Activated T-cell treated with anti-CD3 and anti-CD28 coated beads, Interleukin-2, amount 50 U/mL, for 4 hours (primary cell): ENCODE data around the gene GALNT17. TPM values are rescaled to one million over a fixed set of nuclear protein-coding genes. Genes with fewer than 3 reads are reported as not detected.

ENCODE experiments used
- ATAC-seq, 2 donors: fragments of 200-7000 bp; cut with Tn5 transposase; one replicate each; pipeline ENCODE4 v1.10.0; 2021
- DNase-seq: peaks from one replicate; pipeline ENCODE4 v3.0.0-alpha.2; 2020
- H3K27me3 Mint-ChIP-seq: one replicate; pipeline ENCODE4 v1.8.0; 2021; ENCODE audit warnings: low read depth, mixed read lengths
- H3K36me3 Mint-ChIP-seq: one replicate; pipeline ENCODE4 v1.8.0; 2022; ENCODE audit warnings: mixed read lengths; ENCODE audit not compliant: insufficient read depth
- H3K4me1 Mint-ChIP-seq: one replicate; pipeline ENCODE4 v1.8.0; 2021; ENCODE audit warnings: low read depth, mixed read lengths
- H3K4me3 Mint-ChIP-seq: one replicate; pipeline ENCODE4 v1.8.0; 2021; ENCODE audit warnings: mild to moderate bottlenecking, moderate library complexity, mixed read lengths
- H3K9me3 Mint-ChIP-seq: one replicate; pipeline ENCODE4 v1.8.0; 2021; ENCODE audit warnings: mixed read lengths
- total RNA-seq, 3 donors: library from RNA; stranded (reverse); gene quantifications; one replicate each; pipeline ENCODE4 v1.2.1, GENCODE V29; 2021

GALNT17 gene
- total RNA-seq, 3 donors from 2014 or later = 0.30 TPM; not detected in 2

DNA sequence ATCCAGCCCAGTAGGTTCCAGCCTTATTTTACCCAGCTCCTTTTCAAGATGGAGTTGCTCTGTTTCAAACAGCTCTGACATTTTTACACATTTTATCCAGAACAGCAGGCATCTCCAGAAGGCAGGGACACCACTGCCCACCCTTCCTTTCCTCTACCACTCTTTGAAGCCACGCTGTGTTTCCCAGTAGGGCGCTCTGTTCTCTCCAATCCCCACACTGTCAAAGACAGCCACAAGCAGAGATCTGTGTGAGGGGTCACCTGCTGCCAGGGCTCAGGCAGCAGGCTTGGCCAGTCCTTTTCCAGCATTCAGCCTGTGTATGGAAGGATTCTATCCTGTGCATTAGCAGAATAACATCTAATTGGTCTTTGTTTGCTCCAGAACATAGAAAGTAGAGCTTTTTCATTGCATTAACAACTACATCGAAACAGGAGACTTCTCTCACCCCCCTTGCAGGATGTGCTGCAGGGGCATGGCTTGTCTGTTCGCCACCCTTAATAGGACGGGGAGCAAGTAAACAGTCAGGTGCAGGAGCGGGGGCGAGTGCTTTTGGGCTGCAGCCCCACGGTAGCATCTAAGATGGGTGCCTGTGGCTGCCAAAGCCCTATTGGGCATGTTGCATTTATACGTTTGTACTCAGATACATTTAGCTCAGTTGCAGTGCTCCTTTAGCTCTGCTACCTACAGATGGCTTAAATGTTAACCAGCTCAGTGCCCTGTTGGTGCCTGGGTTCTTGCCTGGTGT, 326.1 kb downstream of the GALNT17 start:
- ATAC-seq (no peak), DNase-seq (no peak)
- peaks cover 29% of the 10 kb centered on the region for H3K9me3 Mint-ChIP-seq
- no peak overlapping the region for H3K4me3 Mint-ChIP-seq
- H3K27me3 Mint-ChIP-seq = no peaks in the 10 kb centered on the region
- H3K4me1 Mint-ChIP-seq = no peaks in the 10 kb centered on the region
- no peaks in the 10 kb centered on the region for H3K36me3 Mint-ChIP-seq

DNA sequence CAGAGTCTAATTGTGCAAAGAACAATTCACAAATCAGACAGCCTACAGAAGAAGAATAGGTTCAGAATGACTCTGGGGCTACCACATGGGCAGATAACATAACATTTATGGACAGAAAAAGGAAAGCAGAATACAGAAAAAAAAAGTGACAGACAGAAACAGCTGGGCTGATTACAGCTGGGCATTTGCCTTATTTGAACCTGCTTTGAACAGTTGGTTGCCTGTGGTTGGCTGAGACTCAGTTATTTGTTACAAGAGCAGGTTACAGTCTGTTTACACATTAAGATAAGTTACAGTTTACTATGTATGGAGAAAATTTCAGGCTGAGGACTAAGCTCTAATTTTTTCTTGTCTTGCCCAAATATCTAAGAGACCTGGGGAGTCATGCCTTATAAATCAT, 327.2 kb downstream of the GALNT17 start:
- peaks cover 25% of the 10 kb centered on the region for H3K9me3 Mint-ChIP-seq
- DNase-seq = no peak
- no peak overlapping the region for H3K4me3 Mint-ChIP-seq
- no peak for ATAC-seq
- no peaks in the 10 kb centered on the region for H3K27me3 Mint-ChIP-seq
- no peaks in the 10 kb centered on the region for H3K4me1 Mint-ChIP-seq
- H3K36me3 Mint-ChIP-seq = no peaks in the 10 kb centered on the region

DNA sequence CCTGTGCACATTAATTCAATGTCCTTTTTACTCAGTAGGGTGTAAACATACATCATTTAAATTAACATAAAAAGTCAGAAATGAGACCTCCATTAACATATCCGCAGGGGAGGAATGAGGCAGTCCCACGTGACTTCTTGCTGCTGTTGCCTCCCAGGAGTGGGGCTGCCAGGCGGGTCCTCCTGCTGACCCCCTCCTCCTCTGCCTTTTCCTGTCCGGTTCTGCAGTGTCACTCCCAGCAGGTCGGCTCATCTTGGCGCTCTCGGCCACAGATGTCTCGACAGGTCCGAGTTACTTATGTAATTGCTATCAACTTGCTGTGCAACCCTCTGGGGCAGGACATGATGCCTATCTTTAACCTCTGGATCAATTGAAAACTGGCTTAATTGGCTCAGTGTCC, 329.6 kb downstream of the GALNT17 start:
- Mint-ChIP-seq H3K36me3 (no peaks in the 10 kb centered on the region), H3K27me3 (no peaks in the 10 kb centered on the region), H3K4me3 (no peak overlapping the region), H3K4me1 (no peaks in the 10 kb centered on the region), H3K9me3 (peaks cover 24% of the 10 kb centered on the region)
- DNase-seq (no peak), ATAC-seq (no peak)

DNA sequence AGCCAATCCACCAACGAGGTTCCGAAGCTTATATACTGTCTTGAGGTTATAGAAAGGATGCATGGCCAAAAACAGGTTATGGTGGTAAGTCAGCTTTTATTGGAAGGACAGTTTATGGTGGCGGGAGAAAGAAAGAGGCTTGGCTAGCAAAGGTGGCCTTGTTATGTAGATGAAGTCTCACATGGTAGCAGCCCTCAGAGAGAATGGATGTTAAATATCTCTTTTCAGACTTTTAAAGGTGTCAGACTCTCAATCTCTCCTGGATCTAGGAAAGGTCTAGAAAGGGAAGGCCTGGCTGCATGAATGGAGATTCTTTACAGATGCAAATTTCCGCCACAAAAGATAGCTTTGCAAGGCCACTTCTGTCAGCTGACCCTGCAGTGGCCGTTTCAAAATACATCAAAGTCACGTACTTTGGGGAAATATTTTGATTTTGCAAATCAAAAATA, 333.8 kb downstream of the GALNT17 start:
- no peaks in the 10 kb centered on the region for H3K36me3 Mint-ChIP-seq
- DNase-seq = no peak
- H3K4me1 Mint-ChIP-seq = no peaks in the 10 kb centered on the region
- no peaks in the 10 kb centered on the region for H3K27me3 Mint-ChIP-seq
- ATAC-seq = no peak
- no peak overlapping the region for H3K4me3 Mint-ChIP-seq
- H3K9me3 Mint-ChIP-seq = peaks cover 24% of the 10 kb centered on the region

DNA sequence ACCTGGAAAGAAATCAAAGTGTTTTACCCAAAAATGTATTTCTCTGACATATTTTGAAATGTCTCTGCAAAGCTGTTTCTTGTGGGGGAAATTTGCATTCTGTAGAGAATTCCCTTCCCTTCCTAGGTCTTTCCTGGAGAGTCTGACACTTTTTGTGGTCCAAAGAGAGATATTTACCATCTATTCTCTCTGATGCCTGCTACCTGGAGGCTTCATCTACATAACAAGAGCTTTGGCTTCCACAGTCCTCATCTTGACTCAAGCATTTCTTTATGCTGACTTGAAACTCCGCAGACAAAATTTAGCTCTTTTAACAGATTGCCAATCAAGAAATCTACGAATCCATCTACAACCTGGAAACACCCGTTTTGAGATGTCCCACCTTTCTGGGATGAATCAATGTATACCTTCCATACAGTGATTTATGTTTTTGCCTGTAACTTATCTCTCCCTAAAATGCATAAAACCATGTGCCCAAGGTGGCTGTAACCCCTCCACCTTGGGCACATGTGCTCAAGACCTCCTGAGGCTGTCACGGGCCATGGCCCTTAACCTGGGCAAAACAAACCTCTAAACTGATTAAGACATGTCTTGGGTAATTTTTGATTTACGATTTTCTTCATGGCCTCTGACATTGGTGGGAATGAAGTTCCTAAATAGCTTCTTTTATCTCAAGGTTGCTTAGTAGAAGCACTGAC, 334.7 kb downstream of the GALNT17 start:
- H3K4me3 Mint-ChIP-seq = no peak overlapping the region
- H3K27me3 Mint-ChIP-seq = no peaks in the 10 kb centered on the region
- no peaks in the 10 kb centered on the region for H3K36me3 Mint-ChIP-seq
- DNase-seq (no peak), ATAC-seq (no peak)
- H3K9me3 Mint-ChIP-seq = peaks cover 20% of the 10 kb centered on the region
- no peaks in the 10 kb centered on the region for H3K4me1 Mint-ChIP-seq

DNA sequence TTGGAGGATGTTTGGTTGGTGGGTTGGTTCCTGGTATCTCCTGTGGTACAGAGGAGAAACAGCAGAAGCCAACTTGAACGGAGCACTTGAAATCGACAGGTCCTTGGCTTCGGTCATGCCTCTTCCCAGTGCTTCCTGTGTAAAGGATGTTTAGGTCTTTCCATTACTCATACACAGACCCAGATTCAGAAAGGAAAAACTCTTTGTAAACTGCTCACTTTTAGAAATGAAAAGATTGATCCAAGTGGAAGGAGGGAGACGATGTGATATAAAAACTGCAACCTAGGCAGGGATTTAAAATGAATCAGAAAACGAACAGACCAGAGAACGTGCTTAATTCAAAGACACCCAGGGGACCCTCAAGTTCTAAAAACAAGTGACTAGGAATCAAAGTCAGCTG, 338.4 kb downstream of the GALNT17 start:
- DNase-seq = no peak
- no peaks in the 10 kb centered on the region for H3K36me3 Mint-ChIP-seq
- no peaks in the 10 kb centered on the region for H3K27me3 Mint-ChIP-seq
- peaks cover 19% of the 10 kb centered on the region for H3K9me3 Mint-ChIP-seq
- no peaks in the 10 kb centered on the region for H3K4me1 Mint-ChIP-seq
- no peak for ATAC-seq
- no peak overlapping the region for H3K4me3 Mint-ChIP-seq

DNA sequence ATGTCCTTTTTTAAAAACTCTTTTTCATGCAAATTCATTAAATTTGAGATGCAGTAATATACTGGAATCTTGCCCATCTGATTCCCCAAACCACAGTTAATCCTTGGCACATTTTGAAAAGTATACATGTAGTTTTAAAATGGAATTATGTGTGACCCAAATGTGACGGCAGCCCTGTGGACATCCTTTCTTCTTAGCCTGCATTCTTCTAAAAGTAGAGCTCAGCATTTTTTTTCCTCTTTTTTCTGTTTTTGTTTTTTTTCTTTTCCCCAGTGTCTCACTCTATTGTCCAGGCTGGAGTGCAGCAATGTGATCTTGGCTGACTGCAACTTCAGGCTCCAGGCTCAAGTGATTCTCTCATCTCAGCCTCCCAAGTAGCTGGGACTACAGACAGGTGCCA, 338.9 kb downstream of the GALNT17 start:
- Mint-ChIP-seq H3K9me3 (peaks cover 16% of the 10 kb centered on the region), H3K4me3 (no peak overlapping the region), H3K36me3 (no peaks in the 10 kb centered on the region)

DNA sequence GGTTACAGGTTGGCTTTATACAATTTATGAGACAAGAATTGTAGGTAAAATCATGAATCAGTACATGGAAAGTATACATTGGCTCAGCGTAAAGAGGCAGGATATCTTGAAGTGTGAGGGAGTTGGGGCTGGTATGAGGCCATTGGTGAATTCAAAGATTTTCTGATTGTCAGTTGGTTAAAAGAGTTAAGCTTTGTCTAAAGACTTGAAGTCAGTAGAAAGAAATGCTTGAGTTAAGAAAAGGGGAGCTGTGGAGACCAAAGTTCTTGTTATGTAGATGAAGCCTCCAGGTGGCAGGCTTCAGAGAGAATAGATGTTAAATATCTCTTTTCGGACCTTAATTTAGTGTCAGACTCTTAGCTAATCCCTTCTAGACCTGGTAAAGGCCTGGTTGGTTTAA, 341.0 kb downstream of the GALNT17 start:
- H3K4me3 Mint-ChIP-seq = no peak overlapping the region
- no peaks in the 10 kb centered on the region for H3K36me3 Mint-ChIP-seq
- H3K9me3 Mint-ChIP-seq = peaks cover 16% of the 10 kb centered on the region
- H3K27me3 Mint-ChIP-seq = no peaks in the 10 kb centered on the region
- DNase-seq (no peak), ATAC-seq (no peak)
- H3K4me1 Mint-ChIP-seq = no peaks in the 10 kb centered on the region

More for the DNA sequence above, 338.9 kb downstream of the GALNT17 start:
- DNase-seq = no peak
- Mint-ChIP-seq H3K4me1 (no peaks in the 10 kb centered on the region), H3K27me3 (no peaks in the 10 kb centered on the region)
- ATAC-seq = no peak

DNA sequence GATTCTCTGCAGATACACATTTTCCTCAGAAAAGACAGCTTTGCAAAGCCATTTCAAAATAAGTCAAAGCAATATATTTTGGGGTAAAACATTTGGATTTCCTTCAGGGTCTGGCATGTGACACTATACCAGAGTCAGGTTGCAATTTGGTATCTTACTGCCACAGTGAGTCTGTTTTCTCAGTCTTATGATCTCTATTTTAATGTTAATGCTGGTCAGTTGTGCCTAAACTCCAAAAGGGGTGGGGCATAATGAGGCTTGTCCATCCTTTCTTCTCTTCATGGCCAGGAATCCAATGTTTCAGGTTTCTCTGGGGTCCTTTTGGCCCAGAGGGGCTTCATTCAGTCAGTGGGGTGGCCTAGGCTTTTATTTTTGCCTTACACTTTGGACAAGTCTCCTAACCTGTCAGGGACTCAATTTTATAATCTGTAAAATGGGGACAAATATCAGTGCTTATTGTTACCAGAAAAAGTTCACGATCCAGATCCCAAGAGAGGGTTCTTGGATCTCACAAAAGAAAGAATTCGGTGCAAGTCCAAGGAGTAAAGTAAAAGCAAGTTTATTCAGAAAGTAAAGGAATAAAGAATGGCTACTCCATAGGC, 341.5 kb downstream of the GALNT17 start:
- Mint-ChIP-seq H3K9me3 (peaks cover 16% of the 10 kb centered on the region), H3K4me3 (no peak overlapping the region), H3K36me3 (no peaks in the 10 kb centered on the region), H3K4me1 (no peaks in the 10 kb centered on the region), H3K27me3 (no peaks in the 10 kb centered on the region)
- no peak for ATAC-seq
- DNase-seq = no peak

DNA sequence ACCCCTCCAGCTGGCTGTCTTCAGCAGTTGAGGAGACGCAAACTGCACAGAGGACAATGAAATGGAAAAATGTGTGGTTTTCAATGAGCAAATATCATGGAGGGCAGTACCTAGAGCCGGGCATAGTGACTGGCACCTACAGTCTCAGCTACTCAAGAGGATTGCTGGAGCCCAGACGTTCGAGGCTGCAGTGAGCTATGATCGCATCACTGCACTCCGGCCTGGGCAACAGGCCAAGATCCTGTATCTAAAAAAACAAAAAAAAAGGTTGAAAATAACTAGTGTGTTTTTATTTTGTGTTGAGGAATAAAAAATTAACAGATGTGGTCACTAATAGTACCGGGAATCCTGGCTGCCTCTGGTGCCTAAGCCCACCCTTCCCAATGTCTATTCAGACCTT, 345.5 kb downstream of the GALNT17 start:
- Mint-ChIP-seq H3K9me3 (peaks cover 10% of the 10 kb centered on the region), H3K27me3 (no peaks in the 10 kb centered on the region), H3K36me3 (no peaks in the 10 kb centered on the region), H3K4me1 (no peaks in the 10 kb centered on the region), H3K4me3 (no peak overlapping the region)
- no peak for ATAC-seq
- DNase-seq = no peak

DNA sequence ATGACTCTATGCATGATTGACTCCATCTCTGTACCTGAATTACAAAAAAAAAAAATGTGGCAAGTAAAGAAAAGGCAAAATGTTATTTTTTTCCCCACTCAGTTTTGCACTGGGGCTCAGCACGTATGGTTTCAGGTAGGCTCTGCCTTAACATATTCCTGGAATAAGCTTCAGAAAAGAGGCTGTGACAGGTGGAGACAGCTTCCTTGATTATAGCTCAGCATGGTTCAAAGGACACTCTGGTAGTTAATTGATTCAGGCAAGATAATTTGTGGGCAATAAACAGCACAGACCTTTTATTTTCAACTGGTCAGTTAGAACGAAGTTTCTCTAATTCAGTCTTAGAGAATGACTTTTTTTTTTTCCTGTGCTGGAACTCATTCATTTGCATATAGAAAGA, 347.3 kb downstream of the GALNT17 start:
- no peak overlapping the region for H3K4me3 Mint-ChIP-seq

DNA sequence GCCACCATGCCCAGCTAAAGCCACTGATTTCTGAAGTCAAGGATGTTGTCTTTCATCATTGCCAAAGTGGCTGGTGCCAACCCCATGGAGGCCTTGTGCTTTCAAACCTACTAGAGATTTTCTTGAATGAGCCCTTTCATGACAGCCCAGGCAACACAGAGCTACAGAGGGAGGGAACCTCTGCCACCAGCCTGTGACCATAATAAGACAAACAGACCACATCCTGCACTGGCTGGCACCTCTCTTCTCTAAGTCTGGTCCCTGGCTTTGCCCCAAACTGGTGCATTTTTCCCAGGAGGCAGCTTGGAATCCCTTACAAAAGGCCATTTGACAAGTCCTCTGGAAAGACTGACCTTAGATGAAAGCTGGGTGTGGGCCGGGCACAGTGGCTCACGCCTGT, 348.8 kb downstream of the GALNT17 start:
- H3K36me3 Mint-ChIP-seq = no peaks in the 10 kb centered on the region
- DNase-seq = no peak
- H3K27me3 Mint-ChIP-seq = no peaks in the 10 kb centered on the region
- H3K9me3 Mint-ChIP-seq = peaks cover 9% of the 10 kb centered on the region
- no peak overlapping the region for H3K4me3 Mint-ChIP-seq
- ATAC-seq = no peak
- H3K4me1 Mint-ChIP-seq = no peaks in the 10 kb centered on the region

More for the DNA sequence above, 347.3 kb downstream of the GALNT17 start:
- no peaks in the 10 kb centered on the region for H3K27me3 Mint-ChIP-seq
- no peaks in the 10 kb centered on the region for H3K36me3 Mint-ChIP-seq
- no peaks in the 10 kb centered on the region for H3K4me1 Mint-ChIP-seq
- H3K9me3 Mint-ChIP-seq = peaks cover 10% of the 10 kb centered on the region
- ATAC-seq (no peak), DNase-seq (no peak)

DNA sequence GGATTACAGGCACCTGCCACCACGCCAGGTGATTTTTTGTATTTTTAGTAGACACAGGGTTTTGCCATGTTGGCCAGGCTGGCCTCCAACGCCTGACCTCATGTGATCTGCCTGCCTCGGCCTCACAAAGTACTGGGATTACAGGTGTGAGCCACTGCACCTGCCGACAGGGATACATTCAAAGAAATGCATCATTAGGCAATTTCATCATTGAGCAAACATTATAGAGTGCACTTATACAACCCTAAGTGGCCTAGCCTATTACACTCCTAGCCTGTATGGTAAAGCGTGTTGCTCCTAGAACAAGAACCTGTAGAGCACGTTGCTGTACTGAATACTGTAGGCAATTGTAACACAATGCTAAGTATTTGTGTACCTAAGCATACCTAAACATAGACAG, 350.3 kb downstream of the GALNT17 start:
- H3K36me3 Mint-ChIP-seq = no peaks in the 10 kb centered on the region
- no peaks in the 10 kb centered on the region for H3K4me1 Mint-ChIP-seq
- H3K4me3 Mint-ChIP-seq = no peak overlapping the region
- H3K27me3 Mint-ChIP-seq = no peaks in the 10 kb centered on the region
- H3K9me3 Mint-ChIP-seq = peaks cover 9% of the 10 kb centered on the region
- ATAC-seq = no peak
- no peak for DNase-seq

DNA sequence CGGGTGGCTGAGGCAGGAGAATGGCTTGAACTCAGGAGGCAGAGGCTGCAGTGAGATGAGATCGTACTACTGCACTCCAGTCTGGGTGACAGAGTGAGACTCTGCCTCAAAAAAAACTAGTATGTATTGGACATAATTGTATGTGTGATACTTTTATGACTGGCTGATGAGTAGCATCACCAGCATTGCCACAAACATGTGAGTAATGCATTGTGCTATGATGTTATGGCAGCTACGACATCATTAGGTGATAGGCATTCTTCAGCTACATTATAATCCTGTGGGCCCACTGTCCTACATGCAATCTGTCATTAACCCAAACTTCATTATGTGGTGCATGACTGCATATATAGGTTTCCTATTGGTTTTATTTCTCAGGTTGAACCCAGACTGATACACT, 352.4 kb downstream of the GALNT17 start:
- H3K9me3 Mint-ChIP-seq = peaks cover 12% of the 10 kb centered on the region
- DNase-seq = no peak
- H3K4me3 Mint-ChIP-seq = no peak overlapping the region
- no peaks in the 10 kb centered on the region for H3K27me3 Mint-ChIP-seq
- no peak for ATAC-seq
- H3K36me3 Mint-ChIP-seq = no peaks in the 10 kb centered on the region
- no peaks in the 10 kb centered on the region for H3K4me1 Mint-ChIP-seq

DNA sequence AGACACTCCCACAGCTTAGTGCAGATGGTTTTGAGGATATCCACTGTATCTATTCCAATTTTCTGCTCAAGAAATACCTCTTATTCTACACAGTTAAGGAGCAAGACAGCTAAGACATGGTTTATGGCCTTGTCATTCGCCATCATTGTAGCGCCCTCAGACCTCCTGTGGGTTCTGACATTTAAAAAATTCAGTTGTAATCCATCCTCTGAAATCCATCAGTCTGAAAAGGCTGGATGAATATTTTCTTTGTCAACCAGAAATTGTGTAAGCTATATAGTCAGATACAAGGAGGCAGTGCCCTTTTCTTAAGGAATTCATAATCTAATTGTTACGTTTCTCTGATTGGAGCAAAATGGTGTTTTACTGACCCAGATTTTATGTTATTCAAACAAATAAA, 353.6 kb downstream of the GALNT17 start:
- Mint-ChIP-seq H3K36me3 (no peaks in the 10 kb centered on the region), H3K4me1 (no peaks in the 10 kb centered on the region), H3K27me3 (no peaks in the 10 kb centered on the region), H3K4me3 (no peak overlapping the region), H3K9me3 (peaks cover 13% of the 10 kb centered on the region)
- no peak for ATAC-seq
- no peak for DNase-seq
